Karpas-422 (cell line): Measurements from ENCODE around the gene HLA-DOB. TPM values are rescaled to one million over a fixed set of nuclear protein-coding genes. Genes with fewer than 3 reads are reported as not detected.

Source experiments
- DNase-seq: peaks from one replicate; pipeline ENCODE4 v3.0.0-alpha.2; 2015
- H2AFZ ChIP-seq: fragments of 200-600 bp; sonication (generic); 2 replicates; pipeline ENCODE4 v1.6.1; 2014; ENCODE audit warnings: antibody characterized with exemption, low read length, mixed read lengths
- H3K27ac ChIP-seq: fragments of 200-600 bp; sonication (generic); 2 replicates; pipeline ENCODE4 v1.5.1; 2014; ENCODE audit warnings: mild to moderate bottlenecking, low read length, moderate library complexity
- H3K27me3 ChIP-seq: fragments of 200-600 bp; sonication (generic); 2 replicates; pipeline ENCODE4 v1.6.1; 2014; ENCODE audit warnings: low read length, mixed read lengths
- H3K36me3 ChIP-seq: fragments of 200-600 bp; sonication (generic); 2 replicates; pipeline ENCODE4 v1.6.1; 2014; ENCODE audit warnings: low read length, mixed read lengths; ENCODE audit not compliant: insufficient read depth
- H3K4me1 ChIP-seq: fragments of 200-600 bp; sonication (generic); 2 replicates; pipeline ENCODE4 v1.6.1; 2014; ENCODE audit warnings: mild to moderate bottlenecking, low read length, mixed read lengths
- H3K4me2 ChIP-seq: fragments of 200-600 bp; sonication (generic); 2 replicates; pipeline ENCODE4 v1.6.1; 2014; ENCODE audit warnings: low read length, low read depth, mild to moderate bottlenecking; ENCODE audit not compliant: poor library complexity, severe bottlenecking
- H3K4me3 ChIP-seq: fragments of 200-600 bp; sonication (generic); 2 replicates; pipeline ENCODE4 v1.5.1; 2014; ENCODE audit warnings: mild to moderate bottlenecking, antibody characterized with exemption, low read length, mixed read lengths
- H3K79me2 ChIP-seq: fragments of 200-600 bp; sonication (generic); 2 replicates; pipeline ENCODE4 v1.6.1; 2014; ENCODE audit warnings: mild to moderate bottlenecking, low read length, mixed read lengths
- H3K9ac ChIP-seq: fragments of 200-600 bp; sonication (generic); 2 replicates; pipeline ENCODE4 v1.6.0; 2014; ENCODE audit warnings: low read length
- H3K9me2 ChIP-seq: fragments of 200-600 bp; sonication (generic), shearing (Covaris generic); replicated peaks from 2 replicates; pipeline ENCODE4 v1.6.0; 2014; ENCODE audit warnings: mild to moderate bottlenecking, low read length, moderate library complexity; ENCODE audit not compliant: insufficient read depth
- H3K9me3 ChIP-seq: fragments of 300-700, 200-600 bp; sonication (generic); 2 replicates; pipeline ENCODE4 v1.6.1; 2014; ENCODE audit warnings: low read length, mixed read lengths
- H4K20me1 ChIP-seq: fragments of 200-600 bp; sonication (generic); 2 replicates; pipeline ENCODE4 v1.6.1; 2014; ENCODE audit warnings: mild to moderate bottlenecking, antibody characterized with exemption, low read length, low read depth; ENCODE audit not compliant: insufficient read depth
- total RNA-seq: library from RNA; depleted of rRNA; stranded (reverse); fragments of >200 nt; shearing (Covaris generic); gene quantifications from 2 replicates; pipeline ENCODE4 v1.2.3, GENCODE V29; 2014; ENCODE audit warnings: low replicate concordance

Gene HLA-DOB
- total RNA-seq, 1 experiment from 2014 or later: 91.6 TPM

DNA sequence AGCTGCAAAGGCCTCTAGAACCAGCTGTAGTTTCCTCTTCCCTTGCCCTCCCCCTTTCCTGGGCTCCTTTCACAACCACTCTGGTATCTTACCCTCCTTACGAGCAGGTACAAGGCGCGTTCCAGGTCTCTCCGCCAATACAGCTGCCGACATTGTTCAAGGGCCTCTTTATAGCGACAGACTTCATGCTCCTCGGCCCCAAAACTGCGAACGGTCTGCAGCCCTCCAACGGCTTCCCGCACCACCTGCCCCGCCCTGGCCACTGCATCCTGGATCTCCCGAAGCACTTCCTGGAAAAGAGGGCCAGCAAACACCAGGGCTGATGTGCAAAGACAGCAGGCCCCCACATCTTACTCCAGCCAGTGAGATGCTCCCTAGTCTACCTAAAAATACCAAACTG, 15.7 kb upstream of the HLA-DOB start:
- Histone ChIP-seq H3K4me2 (no peak overlapping the region), H3K79me2 (peaks cover 45% of the 10 kb centered on the region)
- DNase-seq: no peak

GRCh38 chr6:32830936-32831335, 14.1 kb upstream of the HLA-DOB start:
- no peak overlapping the region for H3K4me2 ChIP-seq
- H2AFZ ChIP-seq: no peak overlapping the region
- peaks cover 58% of the 10 kb centered on the region for H3K36me3 ChIP-seq
- peaks cover 26% of the 10 kb centered on the region for H3K4me1 ChIP-seq
- H3K9me3 ChIP-seq: no peaks in the 10 kb centered on the region
- no peak overlapping the region for H3K4me3 ChIP-seq
- peaks cover 29% of the 10 kb centered on the region for H3K79me2 ChIP-seq
- H3K27me3 ChIP-seq: no peaks in the 10 kb centered on the region
- H3K27ac ChIP-seq: no peak overlapping the region
- no peaks in the 10 kb centered on the region for H3K9me2 ChIP-seq
- H4K20me1 ChIP-seq: no peaks in the 10 kb centered on the region
- no peak overlapping the region for H3K9ac ChIP-seq
- DNase-seq: no peak

More for the DNA sequence above, 15.7 kb upstream of the HLA-DOB start:
- no peak overlapping the region for H3K4me3 ChIP-seq
- H2AFZ ChIP-seq: no peak overlapping the region
- H3K9me3 ChIP-seq: no peaks in the 10 kb centered on the region
- peaks cover 68% of the 10 kb centered on the region for H3K36me3 ChIP-seq
- H3K9me2 ChIP-seq: no peaks in the 10 kb centered on the region
- H3K27me3 ChIP-seq: no peaks in the 10 kb centered on the region
- no peak overlapping the region for H3K27ac ChIP-seq
- H4K20me1 ChIP-seq: no peaks in the 10 kb centered on the region
- no peak overlapping the region for H3K9ac ChIP-seq
- H3K4me1 ChIP-seq: peaks cover 42% of the 10 kb centered on the region

- H3K9ac ChIP-seq: no peak overlapping the region
- no peaks in the 10 kb centered on the region for H3K9me3 ChIP-seq
- H3K4me2 ChIP-seq: no peak overlapping the region
- H4K20me1 ChIP-seq: no peaks in the 10 kb centered on the region
- H3K27me3 ChIP-seq: no peaks in the 10 kb centered on the region
- H3K36me3 ChIP-seq: peaks cover 48% of the 10 kb centered on the region
- peaks cover 17% of the 10 kb centered on the region for H3K4me1 ChIP-seq
- H3K79me2 ChIP-seq: peaks cover 19% of the 10 kb centered on the region
- H3K9me2 ChIP-seq: no peaks in the 10 kb centered on the region
- H2AFZ ChIP-seq: no peak overlapping the region
- no peak for DNase-seq
- H3K27ac ChIP-seq: no peak overlapping the region
- no peak overlapping the region for H3K4me3 ChIP-seq
Measured at GRCh38 chr6:32830017-32830416, 13.2 kb upstream of the HLA-DOB start.

GRCh38 chr6:32829495-32829894, 12.7 kb upstream of the HLA-DOB start:
- H4K20me1 ChIP-seq: no peaks in the 10 kb centered on the region
- no peak overlapping the region for H3K4me2 ChIP-seq
- no peak overlapping the region for H3K4me3 ChIP-seq
- no peaks in the 10 kb centered on the region for H3K27me3 ChIP-seq
- H3K4me1 ChIP-seq: peaks cover 12% of the 10 kb centered on the region
- no peaks in the 10 kb centered on the region for H3K9me3 ChIP-seq
- DNase-seq: no peak
- H3K27ac ChIP-seq: no peak overlapping the region
- H3K9me2 ChIP-seq: no peaks in the 10 kb centered on the region
- peaks cover 43% of the 10 kb centered on the region; the same call in 1 of the 2 replicates for H3K36me3 ChIP-seq
- peaks cover 14% of the 10 kb centered on the region for H3K79me2 ChIP-seq
- H2AFZ ChIP-seq: no peak overlapping the region
- H3K9ac ChIP-seq: no peak overlapping the region

DNA sequence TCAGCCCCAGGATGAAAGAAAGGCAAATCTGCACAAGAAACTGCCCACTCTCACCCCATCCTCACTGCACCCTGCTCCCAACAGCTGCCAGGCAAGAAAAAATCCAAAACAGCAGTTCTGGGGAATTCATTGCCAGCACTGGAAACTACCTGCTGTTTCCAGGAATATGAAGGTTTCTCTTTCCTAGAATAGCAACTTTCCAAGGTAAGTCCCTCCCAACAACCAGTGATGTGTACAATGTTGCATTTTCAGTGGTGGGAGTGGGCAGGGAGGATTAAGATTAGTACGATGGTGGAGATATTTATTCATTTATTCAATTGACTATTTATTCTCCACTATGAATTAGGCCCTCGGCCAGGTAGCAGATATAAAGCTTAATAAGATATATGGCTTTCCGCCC, 10.2 kb upstream of the HLA-DOB start:
- Histone ChIP-seq H4K20me1 (no peaks in the 10 kb centered on the region), H3K9ac (no peak overlapping the region), H3K27me3 (no peaks in the 10 kb centered on the region), H3K9me2 (no peaks in the 10 kb centered on the region), H3K4me2 (no peak overlapping the region), H3K4me3 (no peak overlapping the region), H3K27ac (peak overlapping the region; percentile 16; the same call in 1 of the 2 replicates), H3K36me3 (peaks cover 22% of the 10 kb centered on the region; the same call in 1 of the 2 replicates), H3K79me2 (0 out of 2 replicates have a peak, but pooled peaks cover 3% of the 10 kb centered on the region), H3K9me3 (no peaks in the 10 kb centered on the region), H2AFZ (no peak overlapping the region), H3K4me1 (peaks cover 12% of the 10 kb centered on the region)
- DNase-seq: no peak

DNA sequence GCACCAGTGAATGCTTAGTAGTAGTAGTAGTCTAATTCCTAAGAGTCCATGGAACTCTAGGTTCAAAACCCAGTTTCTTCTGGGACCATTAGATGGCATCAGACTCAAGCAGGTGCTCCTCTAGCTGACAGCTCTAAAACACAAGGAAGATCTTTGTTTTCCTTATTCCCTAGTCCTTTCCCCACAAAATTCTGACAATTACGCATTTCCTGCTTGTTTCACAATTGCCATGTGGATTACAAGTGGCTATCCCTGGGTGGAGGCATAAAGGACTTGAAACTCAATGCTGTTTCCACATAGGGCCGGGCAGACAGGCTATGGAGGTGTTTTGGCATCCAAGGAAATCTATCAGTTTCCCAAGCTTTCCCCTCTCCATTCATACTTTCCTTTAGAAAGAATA, 9.2 kb upstream of the HLA-DOB start:
- no peak for DNase-seq
- H2AFZ ChIP-seq: no peak overlapping the region
- peak overlapping the region; percentile 58; the same call in 1 of the 2 replicates for H3K27ac ChIP-seq
- H3K9me2 ChIP-seq: no peaks in the 10 kb centered on the region
- H3K79me2 ChIP-seq: no peaks in the 10 kb centered on the region
- H3K9me3 ChIP-seq: no peaks in the 10 kb centered on the region
- no peak overlapping the region for H3K9ac ChIP-seq
- H3K4me3 ChIP-seq: no peak overlapping the region
- H3K27me3 ChIP-seq: no peaks in the 10 kb centered on the region
- H3K4me2 ChIP-seq: no peak overlapping the region
- peaks cover 23% of the 10 kb centered on the region for H3K4me1 ChIP-seq
- peaks cover 11% of the 10 kb centered on the region; the same call in 1 of the 2 replicates for H3K36me3 ChIP-seq
- no peaks in the 10 kb centered on the region for H4K20me1 ChIP-seq

- Histone ChIP-seq H3K4me1 (peaks cover 84% of the 10 kb centered on the region), H3K4me2 (no peak overlapping the region), H2AFZ (no peak overlapping the region)
Measured at GRCh38 chr6:32819729-32820128, 2.9 kb upstream of the HLA-DOB start.

DNA sequence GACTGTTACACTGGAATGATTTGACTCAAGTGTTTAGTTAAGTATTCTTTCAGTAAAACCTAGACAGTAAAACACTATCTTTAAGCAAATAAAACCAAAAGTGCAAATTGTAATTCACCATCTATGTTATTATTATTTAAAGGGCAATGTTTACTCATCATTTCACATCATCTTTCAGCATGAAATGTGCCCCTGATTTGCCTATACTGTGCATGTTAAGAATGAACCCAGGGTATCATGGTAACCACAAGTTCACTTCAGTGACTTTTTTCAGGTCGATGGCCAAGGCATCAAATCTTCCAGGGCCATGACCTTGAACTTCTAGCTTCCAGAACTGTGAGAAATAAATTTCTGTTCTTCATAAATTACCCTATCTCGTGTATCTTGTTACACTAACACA, 2.1 kb upstream of the HLA-DOB start:
- Histone ChIP-seq H4K20me1 (no peaks in the 10 kb centered on the region), H3K4me2 (peak overlapping the region; percentile 15), H3K9me2 (no peaks in the 10 kb centered on the region), H3K4me1 (peaks cover 87% of the 10 kb centered on the region), H3K9me3 (no peaks in the 10 kb centered on the region), H3K36me3 (peaks cover 3% of the 10 kb centered on the region), H2AFZ (no peak overlapping the region), H3K27me3 (no peaks in the 10 kb centered on the region), H3K79me2 (peaks cover 8% of the 10 kb centered on the region), H3K4me3 (no peak overlapping the region), H3K9ac (no peak overlapping the region), H3K27ac (peak overlapping the region; percentile 96)
- peak; percentile 50 for DNase-seq

More at GRCh38 chr6:32819729-32820128, 2.9 kb upstream of the HLA-DOB start:
- H4K20me1 ChIP-seq: no peaks in the 10 kb centered on the region
- DNase-seq: no peak
- peak overlapping the region; percentile 96 for H3K27ac ChIP-seq
- no peak overlapping the region for H3K4me3 ChIP-seq
- H3K9ac ChIP-seq: no peak overlapping the region
- H3K79me2 ChIP-seq: no peaks in the 10 kb centered on the region; the same call in 1 of the 2 replicates
- no peaks in the 10 kb centered on the region for H3K9me2 ChIP-seq
- H3K27me3 ChIP-seq: no peaks in the 10 kb centered on the region
- no peaks in the 10 kb centered on the region for H3K9me3 ChIP-seq
- no peaks in the 10 kb centered on the region for H3K36me3 ChIP-seq
